Measurements from ENCODE around the gene CYP19A1.

The CYP19A1 gene

DNA sequence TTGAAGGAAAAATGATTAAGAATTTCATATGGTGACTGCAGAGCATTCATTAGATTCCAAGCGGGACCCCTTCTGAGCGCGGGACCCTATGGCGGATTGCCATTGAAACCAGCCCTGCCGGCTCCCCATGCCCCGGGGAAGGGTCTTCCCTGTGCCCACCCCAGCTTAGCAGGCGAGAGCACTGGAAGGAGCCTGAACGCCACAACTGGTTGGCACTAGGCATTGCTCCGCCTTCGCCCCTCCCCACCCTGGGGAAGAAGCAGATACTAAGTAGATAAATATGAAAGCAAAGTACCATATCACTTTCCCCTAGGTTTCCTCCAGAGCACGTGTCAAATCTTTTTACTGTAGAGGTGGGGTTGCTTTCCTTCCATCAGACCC lies 70.7 kb downstream of the CYP19A1 start:
- Mint-ChIP-seq H3K4me3 (peak overlapping the region; percentile 55 to 81 (median 74)), H3K9me3 (no peaks in the 10 kb centered on the region), H3K36me3 (ENCODE audit: low read depth) (no peaks in the 10 kb centered on the region), H3K27me3 (ENCODE audit: low read depth) (peaks cover 27% of the 10 kb centered on the region), H3K4me1 (peaks cover 12% of the 10 kb centered on the region), H3K27ac (no peak overlapping the region)
- TF ChIP-seq, protein P1, sequence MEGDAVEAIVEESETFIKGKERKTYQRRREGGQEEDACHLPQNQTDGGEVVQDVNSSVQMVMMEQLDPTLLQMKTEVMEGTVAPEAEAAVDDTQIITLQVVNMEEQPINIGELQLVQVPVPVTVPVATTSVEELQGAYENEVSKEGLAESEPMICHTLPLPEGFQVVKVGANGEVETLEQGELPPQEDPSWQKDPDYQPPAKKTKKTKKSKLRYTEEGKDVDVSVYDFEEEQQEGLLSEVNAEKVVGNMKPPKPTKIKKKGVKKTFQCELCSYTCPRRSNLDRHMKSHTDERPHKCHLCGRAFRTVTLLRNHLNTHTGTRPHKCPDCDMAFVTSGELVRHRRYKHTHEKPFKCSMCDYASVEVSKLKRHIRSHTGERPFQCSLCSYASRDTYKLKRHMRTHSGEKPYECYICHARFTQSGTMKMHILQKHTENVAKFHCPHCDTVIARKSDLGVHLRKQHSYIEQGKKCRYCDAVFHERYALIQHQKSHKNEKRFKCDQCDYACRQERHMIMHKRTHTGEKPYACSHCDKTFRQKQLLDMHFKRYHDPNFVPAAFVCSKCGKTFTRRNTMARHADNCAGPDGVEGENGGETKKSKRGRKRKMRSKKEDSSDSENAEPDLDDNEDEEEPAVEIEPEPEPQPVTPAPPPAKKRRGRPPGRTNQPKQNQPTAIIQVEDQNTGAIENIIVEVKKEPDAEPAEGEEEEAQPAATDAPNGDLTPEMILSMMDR (IDR thresholded peaks at IDR 0.05; ENCODE audit: unreplicated experiment in 3 of 3), result no peak

DNA sequence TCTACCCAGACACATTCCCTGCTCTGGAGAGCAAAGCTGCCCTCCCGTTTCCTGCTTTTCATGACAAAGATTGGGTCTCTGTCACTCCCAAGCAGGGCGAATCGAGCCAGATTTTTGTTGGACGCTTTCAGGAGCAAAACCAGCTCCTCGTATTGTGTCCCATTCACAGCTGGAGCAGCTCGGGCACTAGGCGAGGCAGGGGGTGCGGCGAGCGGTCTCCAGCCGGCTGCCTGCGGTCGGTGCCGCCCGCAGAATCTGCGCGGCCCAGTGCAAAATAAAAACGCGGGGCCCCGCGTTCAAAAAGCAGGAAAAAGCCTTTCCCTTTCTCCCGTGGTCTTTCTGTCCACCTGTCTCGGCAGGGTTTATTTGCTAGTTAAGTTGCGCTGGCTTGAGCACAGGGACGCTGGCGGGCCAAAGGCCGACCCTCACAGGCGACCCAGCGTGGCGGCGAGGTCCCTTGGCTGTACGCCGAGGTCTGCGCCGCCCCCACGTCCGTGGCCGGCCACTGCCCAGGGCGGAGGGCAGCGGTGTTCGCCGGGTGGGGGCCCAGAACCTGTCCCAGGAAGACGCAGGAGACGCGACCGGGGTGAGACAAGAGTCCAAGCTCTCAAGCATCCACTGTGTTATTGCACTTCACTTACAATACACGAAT lies 71.2 kb downstream of the CYP19A1 start:
- TF ChIP-seq, protein P1 (IDR thresholded peaks at IDR 0.05; ENCODE audit: unreplicated experiment in 3 of 3), result no peak
- H3K4me1 Mint-ChIP-seq, result peaks cover 12% of the 10 kb centered on the region
- peak overlapping the region; percentile 81 to 86 (median 85) for H3K4me3 Mint-ChIP-seq
- no peaks in the 10 kb centered on the region for H3K9me3 Mint-ChIP-seq
- H3K27ac Mint-ChIP-seq, result no peak overlapping the region
- H3K27me3 Mint-ChIP-seq (ENCODE audit: low read depth), result peaks cover 27% of the 10 kb centered on the region
- no peaks in the 10 kb centered on the region for H3K36me3 Mint-ChIP-seq (ENCODE audit: low read depth)

- Mint-ChIP-seq H3K27me3 (ENCODE audit: low read depth) (peaks cover 27% of the 10 kb centered on the region), H3K27ac (no peak overlapping the region), H3K4me3 (peak overlapping the region; percentile 81 to 86 (median 85)), H3K9me3 (no peaks in the 10 kb centered on the region), H3K4me1 (peaks cover 12% of the 10 kb centered on the region), H3K36me3 (ENCODE audit: low read depth) (no peaks in the 10 kb centered on the region)
- TF ChIP-seq, protein P1 (IDR thresholded peaks at IDR 0.05; ENCODE audit: unreplicated experiment in 3 of 3), result no peak
These were observed 71.7 kb downstream of the CYP19A1 start for GRCh38 chr15:51266656-51267050.

- Mint-ChIP-seq H3K27ac (no peak overlapping the region), H3K27me3 (ENCODE audit: low read depth) (peaks cover 27% of the 10 kb centered on the region), H3K9me3 (peaks cover 9% of the 10 kb centered on the region), H3K4me3 (no peak overlapping the region), H3K4me1 (peaks cover 12% of the 10 kb centered on the region), H3K36me3 (ENCODE audit: low read depth) (no peaks in the 10 kb centered on the region)
- TF ChIP-seq, protein P1 (IDR thresholded peaks at IDR 0.05; ENCODE audit: unreplicated experiment in 3 of 3), result no peak
These were observed 73.3 kb downstream of the CYP19A1 start for GRCh38 chr15:51265037-51265555.

- Mint-ChIP-seq H3K27ac (no peak overlapping the region), H3K27me3 (ENCODE audit: low read depth) (peaks cover 22% of the 10 kb centered on the region), H3K4me3 (no peak overlapping the region), H3K36me3 (ENCODE audit: low read depth) (no peaks in the 10 kb centered on the region), H3K9me3 (peaks cover 14% of the 10 kb centered on the region), H3K4me1 (peaks cover 12% of the 10 kb centered on the region)
- TF ChIP-seq, protein P1 (IDR thresholded peaks at IDR 0.05; ENCODE audit: unreplicated experiment in 3 of 3), result no peak
These were observed 74.7 kb downstream of the CYP19A1 start for GRCh38 chr15:51263726-51264125.

DNA sequence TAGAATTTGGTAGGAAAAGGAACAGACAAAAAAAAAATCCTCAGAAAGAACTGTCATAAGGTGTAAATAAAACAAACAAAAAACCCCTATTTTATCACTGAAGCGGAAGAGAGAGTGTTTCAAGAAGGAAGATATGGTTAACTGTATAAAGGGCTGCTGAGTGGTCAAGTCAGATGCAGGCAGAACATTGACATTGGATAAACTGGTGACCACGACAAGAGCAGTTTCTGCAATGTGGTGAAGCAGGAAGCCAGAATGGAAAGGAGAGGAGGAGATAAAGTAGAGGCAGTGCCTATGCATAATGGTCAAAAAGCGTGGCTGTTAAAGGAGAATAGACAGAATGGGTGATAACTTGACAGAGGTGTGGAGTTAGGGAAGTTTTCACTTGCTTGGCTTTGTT lies 75.3 kb downstream of the CYP19A1 start:
- no peaks in the 10 kb centered on the region for H3K36me3 Mint-ChIP-seq (ENCODE audit: low read depth)
- H3K27ac Mint-ChIP-seq, result no peak overlapping the region
- TF ChIP-seq, protein P1 (IDR thresholded peaks at IDR 0.05; ENCODE audit: unreplicated experiment in 3 of 3), result no peak
- peaks cover 20% of the 10 kb centered on the region for H3K27me3 Mint-ChIP-seq (ENCODE audit: low read depth)
- peaks cover 14% of the 10 kb centered on the region for H3K9me3 Mint-ChIP-seq
- H3K4me1 Mint-ChIP-seq, result peaks cover 9% of the 10 kb centered on the region
- no peak overlapping the region for H3K4me3 Mint-ChIP-seq
